GM12878 (cell line): ENCODE measurements around the gene LSAMP. TPM values are rescaled to one million over a fixed set of nuclear protein-coding genes. Genes with fewer than 3 reads are reported as not detected.

Experiments
- CTCF ChIP-seq, 3 experiments: IDR thresholded peaks in 2 of 3; conservative IDR thresholded peaks in 1 of 3; 2 replicates each; pipeline ENCODE4 v1.5.1; 2011; ENCODE audit warnings: low read depth in 3 of 3, low read length in 3 of 3, mild to moderate bottlenecking in 3 of 3, control low read depth in 2 of 3, moderate library complexity in 2 of 3, inconsistent platforms in 1 of 3, mixed read lengths in 1 of 3; ENCODE audit not compliant: control insufficient read depth in 2 of 3, insufficient read depth in 1 of 3; ENCODE audit errors: extremely low read depth in 1 of 3
- LARP7 ChIP-seq: fragments of 450-650 bp; IDR thresholded peaks from 2 replicates; pipeline ENCODE4 v1.6.1; 2017; ENCODE audit warnings: mild to moderate bottlenecking
- NKRF ChIP-seq: fragments of 450-650 bp; conservative IDR thresholded peaks from 2 replicates; pipeline ENCODE4 v1.6.1; 2017; ENCODE audit warnings: mild to moderate bottlenecking, moderate library complexity
- RBBP5 ChIP-seq: fragments of 200-600 bp; sonication (generic); conservative IDR thresholded peaks from 2 replicates; pipeline ENCODE4 v1.6.1; 2016
- STAT1 ChIP-seq: fragments of 450-650 bp; conservative IDR thresholded peaks from 2 replicates; pipeline ENCODE4 v1.6.1; 2014; ENCODE audit warnings: antibody characterized with exemption, mild to moderate bottlenecking
- SUPT20H ChIP-seq: IDR thresholded peaks from 2 replicates; pipeline ENCODE4 v1.6.1; 2011; ENCODE audit warnings: low read depth, mild to moderate bottlenecking, low read length, moderate library complexity, borderline replicate concordance; ENCODE audit not compliant: control insufficient read depth
- ZNF622 ChIP-seq: fragments of 450-650 bp; IDR thresholded peaks from 2 replicates; pipeline ENCODE4 v1.6.1; 2017; ENCODE audit warnings: mild to moderate bottlenecking, inconsistent platforms
- ZNF687 ChIP-seq: fragments of 450-650 bp; IDR thresholded peaks from 2 replicates; pipeline ENCODE4 v1.6.1; 2017; ENCODE audit warnings: mild to moderate bottlenecking, moderate library complexity
- polyA plus RNA-seq, 11 experiments: library from polyadenylated mRNA; depleted of rRNA in 4 of 11; unstranded in 6 of 11; stranded (reverse) in 5 of 11; fragments of >200 nt; fragmentation: Nextera tagmentation in 4 of 11; fragmentation: Illumina TruSeq in 1 of 11; extraction: Ambion mirVana in 4 of 11; extraction: Trizol in 1 of 11; gene quantifications; 1 replicate in 1 of 11; 2 replicates in 10 of 11; pipeline versions ENCODE4 v1.2.1 to v1.2.3, GENCODE V29; 2011 to 2016; ENCODE audit warnings: inconsistent platforms in 2 of 11, missing spikeins in 2 of 11, low read depth in 1 of 11
- total RNA-seq, 4 experiments: library from RNA; depleted of rRNA in 3 of 4; stranded (reverse); fragments of >200 nt in 3 of 4; fragmentation: Illumina TruSeq in 1 of 4; extraction: Trizol in 1 of 4; gene quantifications; 2 replicates each; pipeline versions ENCODE4 v1.2.1 to v1.2.3, GENCODE V29; 2013 to 2021

LSAMP gene
- total and polyA plus RNA-seq, 10 of the 15 experiments (the other 5 are each of a cell fraction or from before 2014, with no cell fraction given): 2.0 to 12.7 (median 6.5) TPM

- TF ChIP-seq NKRF (no peak), ZNF622 (no peak), LARP7 (no peak), ZNF687 (no peak), CTCF (IDR thresholded peaks at IDR 0.05 in 2 of 3, conservative IDR thresholded peaks at IDR 0.05 in 1 of 3; ENCODE audit: control insufficient read depth in 2 of 3, extremely low read depth in 1 of 3, insufficient read depth in 1 of 3, low read depth in 3 of 3, low read length in 3 of 3) (no peak), STAT1 (no peak), RBBP5 (no peak), SUPT20H (no peak)
Measured at GRCh38 chr3:116114586-116114985, 330.7 kb downstream of the LSAMP start (continued).
